Fibroblast of lung (primary cell): Measurements from ENCODE around the gene SPRR3. TPM values are rescaled to one million over a fixed set of nuclear protein-coding genes. Genes with fewer than 3 reads are reported as not detected.

Source experiments
- DNase-seq, 2 donors: peaks; one replicate each; pipeline versions ENCODE4 v3.0.0 to v3.0.0-alpha.2; 2010; ENCODE audit warnings: low read depth in 2 of 2
- H2AFZ ChIP-seq: 2 replicates; pipeline ENCODE4 v1.5.1; 2012; ENCODE audit warnings: low read length, control low read depth, inconsistent platforms
- H3K27ac ChIP-seq: 2 replicates; pipeline ENCODE4 v1.5.1; 2011; ENCODE audit warnings: low read length, control low read depth; ENCODE audit not compliant: insufficient read depth
- H3K27me3 ChIP-seq: 2 replicates; pipeline ENCODE4 v1.5.1; 2011; ENCODE audit warnings: mild to moderate bottlenecking, low read length; ENCODE audit not compliant: control insufficient read depth, insufficient read depth
- H3K36me3 ChIP-seq: 2 replicates; pipeline ENCODE4 v1.5.1; 2011; ENCODE audit warnings: low read length; ENCODE audit not compliant: control insufficient read depth, insufficient read depth
- H3K4me1 ChIP-seq: 2 replicates; pipeline ENCODE4 v1.5.1; 2011; ENCODE audit warnings: low read length; ENCODE audit not compliant: control insufficient read depth, insufficient read depth; ENCODE audit errors: extremely low read depth
- H3K4me2 ChIP-seq: 2 replicates; pipeline ENCODE4 v1.5.1; 2011; ENCODE audit warnings: low read length, control low read depth; ENCODE audit not compliant: insufficient read depth; ENCODE audit errors: extremely low read depth
- H3K4me3 ChIP-seq, 4 experiments: fragments of 200-600 bp in 1 of 4; sonication (generic) in 1 of 4; replicated peaks in 1 of 4; 2 replicates each; pipeline ENCODE4 v1.5.1; 2011 to 2016; ENCODE audit warnings: low read length in 4 of 4, low read depth in 3 of 4, mild to moderate bottlenecking in 3 of 4, control low read depth in 2 of 4, inconsistent platforms in 1 of 4, mixed read lengths in 1 of 4; ENCODE audit not compliant: insufficient read depth in 1 of 4; ENCODE audit errors: control extremely low read depth in 1 of 4
- H3K79me2 ChIP-seq: 2 replicates; pipeline ENCODE4 v1.5.1; 2012; ENCODE audit warnings: mild to moderate bottlenecking, low read length, inconsistent platforms; ENCODE audit not compliant: control insufficient read depth, insufficient read depth
- H3K9ac ChIP-seq: 2 replicates; pipeline ENCODE4 v1.5.1; 2011; ENCODE audit warnings: mild to moderate bottlenecking, low read length, control low read depth; ENCODE audit not compliant: insufficient read depth
- H3K9me3 ChIP-seq: 2 replicates; pipeline ENCODE4 v1.5.1; 2012; ENCODE audit warnings: low read depth, low read length; ENCODE audit not compliant: control insufficient read depth, insufficient read depth
- H4K20me1 ChIP-seq: 2 replicates; pipeline ENCODE4 v1.5.1; 2011; ENCODE audit warnings: low read length; ENCODE audit not compliant: control insufficient read depth, insufficient read depth; ENCODE audit errors: extremely low read depth
- EZH2 ChIP-seq: IDR thresholded peaks from 2 replicates; pipeline ENCODE4 v1.5.1; 2012; ENCODE audit warnings: low read length, control low read depth, mild to moderate bottlenecking; ENCODE audit errors: missing control alignments
- polyA minus RNA-seq: library from RNA; depleted of rRNA, polyadenylated mRNA; stranded (reverse); fragments of >200 nt; gene quantifications from 2 replicates; pipeline ENCODE4 v1.2.3, GENCODE V29; 2011; ENCODE audit warnings: low replicate concordance
- polyA plus RNA-seq, 2 donors: library from polyadenylated mRNA; depleted of rRNA in 1 of 2; stranded (reverse) in 1 of 2; unstranded in 1 of 2; fragments of >200 nt; gene quantifications; 2 replicates each; pipeline ENCODE4 v1.2.1, GENCODE V29; 2011 to 2012; ENCODE audit warnings: missing spikeins in 1 of 2
- total RNA-seq: library from RNA; depleted of rRNA; stranded (reverse); fragments of >200 nt; gene quantifications from 2 replicates; pipeline ENCODE4 v1.2.1, GENCODE V29; 2014
- TF ChIP-seq, protein P1 (sequence below), 2 donors: IDR thresholded peaks in 1 of 2; conservative IDR thresholded peaks in 1 of 2; 1 replicate in 1 of 2; 2 replicates in 1 of 2; pipeline ENCODE4 v1.5.1; 2011 to 2012; ENCODE audit warnings: low read length in 2 of 2, control low read depth in 1 of 2, inconsistent platforms in 1 of 2, low read depth in 1 of 2, mild to moderate bottlenecking in 1 of 2

SPRR3 gene, protein sequence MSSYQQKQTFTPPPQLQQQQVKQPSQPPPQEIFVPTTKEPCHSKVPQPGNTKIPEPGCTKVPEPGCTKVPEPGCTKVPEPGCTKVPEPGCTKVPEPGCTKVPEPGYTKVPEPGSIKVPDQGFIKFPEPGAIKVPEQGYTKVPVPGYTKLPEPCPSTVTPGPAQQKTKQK
- total RNA-seq (not detected in 2 replicates), polyA plus RNA-seq (not detected in 2 replicates), polyA minus RNA-seq (not detected in 2 replicates)
- not detected in 2 replicates for polyA plus RNA-seq (2012)

DNA sequence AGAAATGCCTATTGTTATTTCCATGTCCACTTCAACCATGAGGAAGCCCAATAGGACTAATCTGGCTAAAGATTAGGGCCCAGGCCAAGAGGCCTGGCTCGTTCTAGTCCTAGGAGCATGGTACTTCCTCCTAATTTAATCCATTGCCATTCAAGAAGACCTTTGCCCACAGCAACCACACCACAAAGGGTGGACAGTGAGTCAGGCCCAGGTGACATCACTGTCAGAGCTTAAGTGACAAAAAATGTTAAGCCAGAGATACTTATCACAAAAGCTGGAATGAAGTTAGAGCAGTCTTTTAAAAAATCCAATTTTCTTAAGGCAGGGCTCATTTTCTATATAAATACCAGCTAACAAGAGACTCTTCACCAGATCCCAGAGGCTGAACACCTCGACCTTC lies at the start of gene SPRR3:
Gene SPRR3 (plus strand): TSS at position 368 of the 400 bp plus-strand sequence. CDS start 1,272 bp downstream, outside the sequence.
- Histone ChIP-seq H4K20me1 (no peaks in the 10 kb centered on the region), H2AFZ (no peak within 1 kb of the TSS), H3K4me2 (no peak within 1 kb of the TSS), H3K4me3 (no peak within 1 kb of the TSS), H3K4me1 (no peaks in the 10 kb centered on the region), H3K36me3 (no peaks in the 10 kb centered on the region), H3K27ac (no peak within 1 kb of the TSS), H3K79me2 (no peaks in the 10 kb centered on the region), H3K9me3 (no peaks in the 10 kb centered on the region), H3K9ac (no peak within 1 kb of the TSS), H3K27me3 (peaks cover 3% of the 10 kb centered on the region)
- TF ChIP-seq, protein P1, sequence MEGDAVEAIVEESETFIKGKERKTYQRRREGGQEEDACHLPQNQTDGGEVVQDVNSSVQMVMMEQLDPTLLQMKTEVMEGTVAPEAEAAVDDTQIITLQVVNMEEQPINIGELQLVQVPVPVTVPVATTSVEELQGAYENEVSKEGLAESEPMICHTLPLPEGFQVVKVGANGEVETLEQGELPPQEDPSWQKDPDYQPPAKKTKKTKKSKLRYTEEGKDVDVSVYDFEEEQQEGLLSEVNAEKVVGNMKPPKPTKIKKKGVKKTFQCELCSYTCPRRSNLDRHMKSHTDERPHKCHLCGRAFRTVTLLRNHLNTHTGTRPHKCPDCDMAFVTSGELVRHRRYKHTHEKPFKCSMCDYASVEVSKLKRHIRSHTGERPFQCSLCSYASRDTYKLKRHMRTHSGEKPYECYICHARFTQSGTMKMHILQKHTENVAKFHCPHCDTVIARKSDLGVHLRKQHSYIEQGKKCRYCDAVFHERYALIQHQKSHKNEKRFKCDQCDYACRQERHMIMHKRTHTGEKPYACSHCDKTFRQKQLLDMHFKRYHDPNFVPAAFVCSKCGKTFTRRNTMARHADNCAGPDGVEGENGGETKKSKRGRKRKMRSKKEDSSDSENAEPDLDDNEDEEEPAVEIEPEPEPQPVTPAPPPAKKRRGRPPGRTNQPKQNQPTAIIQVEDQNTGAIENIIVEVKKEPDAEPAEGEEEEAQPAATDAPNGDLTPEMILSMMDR (conservative IDR thresholded peaks at IDR 0.05 in 1 of 2, IDR thresholded peaks at IDR 0.05 in 1 of 2; ENCODE audit: low read depth in 1 of 2, low read length in 2 of 2), result no peak
- no peak for TF ChIP-seq EZH2
- no peak for DNase-seq

DNA sequence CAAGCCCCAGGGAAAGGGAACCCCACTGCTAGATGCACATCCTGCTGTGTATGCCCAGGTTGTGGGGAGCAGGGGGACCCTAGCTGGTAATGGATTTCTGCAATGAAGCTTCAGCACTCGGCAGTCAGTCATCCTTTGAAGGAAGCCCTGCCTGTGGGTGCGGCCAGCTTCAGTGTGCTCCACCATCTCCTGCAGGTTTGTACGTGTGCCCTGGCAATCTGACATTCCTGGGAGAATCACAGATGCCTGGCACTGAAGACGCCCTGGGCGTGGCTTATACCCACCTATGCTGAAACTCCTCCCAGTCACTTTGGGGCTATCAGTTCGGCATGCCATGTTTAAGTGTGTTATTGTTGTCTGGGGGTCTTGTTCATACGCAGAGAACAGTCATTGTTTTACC lies 47.8 kb upstream of the SPRR3 start:
- H3K9ac ChIP-seq, result no peak overlapping the region
- no peak overlapping the region for H3K4me2 ChIP-seq
- H3K4me1 ChIP-seq, result no peaks in the 10 kb centered on the region
- H3K27me3 ChIP-seq, result no peaks in the 10 kb centered on the region
- H4K20me1 ChIP-seq, result no peaks in the 10 kb centered on the region
- no peaks in the 10 kb centered on the region for H3K79me2 ChIP-seq
- no peak for DNase-seq
- no peaks in the 10 kb centered on the region for H3K9me3 ChIP-seq
- no peak overlapping the region for H2AFZ ChIP-seq
- H3K36me3 ChIP-seq, result no peaks in the 10 kb centered on the region
- no peak overlapping the region for H3K27ac ChIP-seq
- no peak overlapping the region for H3K4me3 ChIP-seq
- TF ChIP-seq EZH2, result no peak
- TF ChIP-seq, protein P1 (conservative IDR thresholded peaks at IDR 0.05 in 1 of 2, IDR thresholded peaks at IDR 0.05 in 1 of 2; ENCODE audit: low read depth in 1 of 2, low read length in 2 of 2), result no peak

DNA sequence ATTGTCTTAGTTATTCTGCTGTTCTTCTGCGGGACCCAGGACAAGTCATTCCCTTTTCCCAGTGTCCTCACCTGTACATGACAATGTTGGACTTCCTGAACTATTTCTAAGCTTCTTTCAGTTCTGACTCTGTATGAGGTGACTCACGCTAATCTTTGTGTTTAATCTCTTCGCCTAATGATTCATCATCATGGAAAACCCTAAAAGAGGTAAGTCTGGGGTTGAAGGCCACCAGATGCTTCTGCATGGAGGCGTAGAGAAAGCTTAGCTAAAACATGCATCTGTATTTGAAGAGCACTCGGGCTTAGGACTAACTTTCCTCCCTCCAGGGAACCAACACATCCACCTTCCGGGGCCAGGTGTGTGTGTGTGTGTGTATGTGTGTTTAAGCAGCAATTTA lies 47.1 kb upstream of the SPRR3 start:
- H3K9ac ChIP-seq, result no peak overlapping the region
- H3K9me3 ChIP-seq, result no peaks in the 10 kb centered on the region
- no peaks in the 10 kb centered on the region for H3K4me1 ChIP-seq
- no peaks in the 10 kb centered on the region for H3K79me2 ChIP-seq
- no peak for DNase-seq
- H3K27me3 ChIP-seq, result no peaks in the 10 kb centered on the region
- no peak overlapping the region for H3K27ac ChIP-seq
- no peaks in the 10 kb centered on the region for H4K20me1 ChIP-seq
- TF ChIP-seq EZH2, result no peak
- TF ChIP-seq, protein P1 (conservative IDR thresholded peaks at IDR 0.05 in 1 of 2, IDR thresholded peaks at IDR 0.05 in 1 of 2; ENCODE audit: low read depth in 1 of 2, low read length in 2 of 2), result no peak
- no peak overlapping the region for H2AFZ ChIP-seq
- no peaks in the 10 kb centered on the region for H3K36me3 ChIP-seq
- no peak overlapping the region for H3K4me2 ChIP-seq
- H3K4me3 ChIP-seq, result no peak overlapping the region
